Cardiac muscle cell (in vitro differentiated cells and primary cell): ENCODE data around the gene LAPTM5. TPM values are rescaled to one million over a fixed set of nuclear protein-coding genes. Genes with fewer than 3 reads are reported as not detected.

Source experiments
- DNase-seq, 2 donors: peaks; one replicate each; pipeline versions ENCODE4 v3.0.0 to v3.0.0-alpha.2; 2010 to 2017; ENCODE audit warnings: low read depth in 1 of 2, low spot score in 1 of 2
- H3K27ac ChIP-seq: fragments of 200-600 bp; sonication (generic); 2 replicates; pipeline ENCODE4 v1.5.1; 2016
- H3K27me3 ChIP-seq: fragments of 200-600 bp; sonication (generic); 2 replicates; pipeline ENCODE4 v1.6.0; 2016; ENCODE audit warnings: control low read depth
- H3K36me3 ChIP-seq: fragments of 200-600 bp; sonication (generic); 2 replicates; pipeline ENCODE4 v1.5.1; 2016; ENCODE audit warnings: control low read depth
- H3K4me1 ChIP-seq: fragments of 200-600 bp; sonication (generic); 2 replicates; pipeline ENCODE4 v1.8.1; 2017; ENCODE audit warnings: low read depth, mild to moderate bottlenecking, mixed run types
- H3K4me3 ChIP-seq: fragments of 200-600 bp; sonication (generic); 2 replicates; pipeline ENCODE4 v1.5.1; 2016; ENCODE audit warnings: mild to moderate bottlenecking
- H3K9me3 ChIP-seq: fragments of 200-600 bp; sonication (generic); 2 replicates; pipeline ENCODE4 v1.5.1; 2017; ENCODE audit warnings: low read depth, mild to moderate bottlenecking, control low read depth
- polyA plus RNA-seq: library from polyadenylated mRNA; unstranded; fragments of >200 nt; fragmentation: Nextera tagmentation; extraction: Ambion mirVana; gene quantifications from 2 replicates; pipeline ENCODE4 v1.2.1, GENCODE V29; 2016
- total RNA-seq: library from RNA; depleted of rRNA; stranded (reverse); fragments of >200 nt; gene quantifications from 2 replicates; pipeline ENCODE4 v1.2.3, GENCODE V29; 2016
- TF ChIP-seq, protein P1 (sequence below): IDR thresholded peaks from 2 replicates; pipeline ENCODE4 v1.5.1; 2012; ENCODE audit warnings: low read depth, mild to moderate bottlenecking, low read length

Gene LAPTM5
- total and polyA plus RNA-seq, 2 experiments from 2014 or later: 0.10 to 0.45 TPM

DNA sequence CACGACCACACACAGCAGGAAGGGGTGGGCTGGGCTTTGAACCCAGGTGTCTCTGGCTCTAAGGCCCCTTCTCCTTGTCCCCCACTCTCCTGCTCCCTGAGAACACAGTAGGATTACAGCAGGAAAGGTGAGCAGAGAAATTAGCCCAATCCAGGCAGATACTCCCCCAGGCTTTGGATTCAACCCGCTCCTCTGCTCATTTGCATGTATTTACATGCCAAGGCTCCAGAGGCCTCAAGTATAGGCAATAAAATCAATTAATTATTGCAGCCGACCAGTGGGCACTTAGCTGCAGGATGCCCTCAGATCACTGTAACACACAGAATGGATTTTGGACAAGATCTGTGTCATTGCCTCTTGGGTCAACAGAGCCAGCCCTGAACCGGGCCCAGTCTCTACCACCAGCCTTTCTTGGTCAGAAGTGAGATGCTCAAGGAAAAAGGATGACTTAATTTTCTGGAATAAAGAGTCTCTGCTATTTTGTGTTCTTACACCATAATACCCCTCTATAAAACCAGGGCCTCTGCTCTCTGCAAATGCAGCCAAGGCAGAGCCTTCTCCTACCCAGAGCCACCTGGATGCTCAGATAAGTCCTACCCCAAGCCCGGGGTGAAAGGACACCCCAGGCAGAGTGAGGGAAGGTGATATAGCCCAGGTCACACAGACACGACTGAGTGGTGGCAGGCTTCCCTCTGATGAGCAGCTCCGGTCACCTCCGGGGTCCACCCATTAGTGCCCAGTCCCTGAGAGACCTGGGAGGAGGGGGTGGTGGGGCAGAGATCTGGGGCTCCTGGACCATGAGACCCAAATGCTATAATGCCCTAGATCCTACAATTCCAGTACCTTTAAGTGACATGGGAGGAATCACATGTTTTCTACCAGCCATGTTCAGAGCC lies 63.0 kb downstream of the LAPTM5 start:
- Histone ChIP-seq H3K4me3 (no peak overlapping the region), H3K27ac (no peak overlapping the region), H3K36me3 (no peaks in the 10 kb centered on the region), H3K4me1 (peaks cover 12% of the 10 kb centered on the region), H3K27me3 (no peaks in the 10 kb centered on the region), H3K9me3 (no peaks in the 10 kb centered on the region)
- TF ChIP-seq, protein P1, sequence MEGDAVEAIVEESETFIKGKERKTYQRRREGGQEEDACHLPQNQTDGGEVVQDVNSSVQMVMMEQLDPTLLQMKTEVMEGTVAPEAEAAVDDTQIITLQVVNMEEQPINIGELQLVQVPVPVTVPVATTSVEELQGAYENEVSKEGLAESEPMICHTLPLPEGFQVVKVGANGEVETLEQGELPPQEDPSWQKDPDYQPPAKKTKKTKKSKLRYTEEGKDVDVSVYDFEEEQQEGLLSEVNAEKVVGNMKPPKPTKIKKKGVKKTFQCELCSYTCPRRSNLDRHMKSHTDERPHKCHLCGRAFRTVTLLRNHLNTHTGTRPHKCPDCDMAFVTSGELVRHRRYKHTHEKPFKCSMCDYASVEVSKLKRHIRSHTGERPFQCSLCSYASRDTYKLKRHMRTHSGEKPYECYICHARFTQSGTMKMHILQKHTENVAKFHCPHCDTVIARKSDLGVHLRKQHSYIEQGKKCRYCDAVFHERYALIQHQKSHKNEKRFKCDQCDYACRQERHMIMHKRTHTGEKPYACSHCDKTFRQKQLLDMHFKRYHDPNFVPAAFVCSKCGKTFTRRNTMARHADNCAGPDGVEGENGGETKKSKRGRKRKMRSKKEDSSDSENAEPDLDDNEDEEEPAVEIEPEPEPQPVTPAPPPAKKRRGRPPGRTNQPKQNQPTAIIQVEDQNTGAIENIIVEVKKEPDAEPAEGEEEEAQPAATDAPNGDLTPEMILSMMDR: no peak
- no peak for DNase-seq

DNA sequence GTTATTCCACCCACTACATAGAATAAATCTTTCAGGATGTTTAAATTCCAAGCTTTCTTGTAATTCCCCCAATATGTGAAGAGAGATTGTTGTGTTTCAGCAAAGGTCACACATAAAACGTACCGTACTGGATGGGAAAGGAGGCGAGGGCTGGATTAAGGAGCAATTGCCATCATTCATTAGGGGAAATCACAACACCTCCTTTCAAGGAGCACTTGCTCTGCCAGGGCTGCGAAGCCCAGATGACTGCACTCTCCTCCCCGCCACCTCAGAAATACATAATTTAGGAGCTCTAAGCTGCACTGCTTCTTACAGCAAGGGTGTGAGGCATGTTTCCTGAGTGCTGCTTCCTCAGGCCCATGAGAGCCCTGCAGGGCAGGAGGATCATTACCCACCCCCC lies 63.8 kb downstream of the LAPTM5 start:
- TF ChIP-seq, protein P1: no peak
- H3K4me1 ChIP-seq: peaks cover 12% of the 10 kb centered on the region

DNA sequence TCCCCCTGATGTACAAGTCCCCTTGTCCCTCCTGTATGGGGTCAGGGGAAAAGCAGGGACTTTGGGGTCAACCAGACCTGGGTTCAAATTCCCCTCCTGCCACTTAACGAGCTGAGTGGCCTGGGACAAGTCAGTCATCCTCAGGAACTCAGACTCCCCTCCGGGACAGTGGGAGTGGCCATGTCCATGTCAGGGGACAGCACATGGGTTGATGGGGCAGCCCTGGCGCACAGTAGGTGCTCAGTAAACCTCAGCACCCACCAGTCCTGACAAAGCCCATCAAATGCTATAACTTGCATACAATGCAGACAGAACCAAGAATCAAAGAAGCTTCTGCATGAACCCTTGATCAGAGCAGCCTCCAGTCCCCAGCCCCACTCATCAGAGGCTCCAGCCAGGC lies 64.2 kb downstream of the LAPTM5 start:
- no peak overlapping the region for H3K4me3 ChIP-seq
- TF ChIP-seq, protein P1: no peak
- peaks cover 12% of the 10 kb centered on the region for H3K4me1 ChIP-seq
- no peaks in the 10 kb centered on the region for H3K27me3 ChIP-seq
- H3K36me3 ChIP-seq: no peaks in the 10 kb centered on the region
- no peaks in the 10 kb centered on the region for H3K9me3 ChIP-seq
- no peak for DNase-seq
- H3K27ac ChIP-seq: no peak overlapping the region

More for the DNA sequence above, 63.8 kb downstream of the LAPTM5 start:
- Histone ChIP-seq H3K9me3 (no peaks in the 10 kb centered on the region), H3K27ac (no peak overlapping the region), H3K27me3 (no peaks in the 10 kb centered on the region), H3K4me3 (no peak overlapping the region), H3K36me3 (no peaks in the 10 kb centered on the region)
- DNase-seq: no peak

DNA sequence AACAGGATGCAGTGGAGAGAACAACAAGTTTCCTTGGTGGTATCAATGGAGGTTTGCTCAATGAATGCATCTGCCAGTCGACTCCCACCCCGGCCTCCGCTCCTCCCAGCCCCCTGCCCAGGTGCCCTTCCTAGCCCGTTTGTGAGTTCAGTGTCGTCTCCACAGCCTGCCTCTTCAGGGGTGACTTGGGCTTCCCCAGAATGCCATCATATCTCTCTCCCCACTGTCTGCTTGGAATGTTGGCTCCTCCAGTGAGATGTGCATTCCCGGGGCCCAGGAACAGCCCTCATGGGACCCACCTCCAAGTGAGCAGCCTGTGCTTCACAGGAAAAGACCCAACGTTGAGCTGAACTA lies 64.6 kb downstream of the LAPTM5 start:
- Histone ChIP-seq H3K36me3 (no peaks in the 10 kb centered on the region), H3K4me3 (no peak overlapping the region), H3K9me3 (no peaks in the 10 kb centered on the region), H3K4me1 (peaks cover 12% of the 10 kb centered on the region), H3K27ac (no peak overlapping the region), H3K27me3 (no peaks in the 10 kb centered on the region)
- TF ChIP-seq, protein P1: no peak
- DNase-seq: no peak

DNA sequence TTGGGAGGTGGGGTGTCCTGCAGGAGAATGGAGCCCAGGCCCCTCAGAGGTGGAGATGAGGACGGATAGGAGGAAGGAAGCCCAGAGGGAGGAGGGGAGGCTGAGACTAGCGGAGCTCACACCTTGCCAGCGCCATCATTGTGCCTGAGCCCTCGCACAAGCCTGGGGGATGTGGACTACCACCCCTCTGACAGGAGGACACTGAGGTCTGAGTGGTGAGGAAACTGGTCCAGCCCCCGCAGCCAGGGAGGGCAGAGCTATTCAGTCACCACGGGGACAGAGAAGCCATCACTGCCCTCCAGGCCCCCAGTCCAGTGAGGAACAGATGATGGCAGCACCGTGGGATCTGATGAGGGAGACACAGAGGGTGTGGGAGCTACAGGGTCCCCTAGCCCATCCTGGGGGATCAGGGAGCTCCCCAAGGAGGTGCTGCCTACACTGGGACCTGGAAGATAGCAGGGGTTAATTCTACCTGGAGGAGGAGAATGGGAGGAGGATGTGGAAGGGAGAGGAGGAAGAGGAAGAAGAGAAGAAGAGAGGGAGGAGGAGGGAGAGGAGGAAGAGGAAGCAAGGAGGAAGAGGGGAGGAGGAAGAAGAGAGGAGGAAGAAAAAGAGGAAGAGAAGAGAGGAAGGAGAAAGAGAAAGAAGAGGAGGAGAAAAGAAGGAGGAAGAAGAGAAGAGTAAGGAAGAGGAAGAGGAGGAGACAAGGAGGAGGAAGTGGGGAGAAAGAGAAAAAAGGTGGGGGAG lies 65.2 kb downstream of the LAPTM5 start:
- DNase-seq: no peak
- TF ChIP-seq, protein P1: no peak
- no peaks in the 10 kb centered on the region for H3K9me3 ChIP-seq

More for the DNA sequence above, 65.2 kb downstream of the LAPTM5 start:
- Histone ChIP-seq H3K27ac (no peak overlapping the region), H3K4me3 (no peak overlapping the region), H3K36me3 (no peaks in the 10 kb centered on the region), H3K27me3 (no peaks in the 10 kb centered on the region), H3K4me1 (peaks cover 7% of the 10 kb centered on the region)
